Measurements from ENCODE around the gene RASA2.

- TF ChIP-seq SIN3A (IDR thresholded peaks at IDR 0.05; ENCODE audit: low read depth, low read length): no peak
- no peak for TF ChIP-seq RELB (IDR thresholded peaks at IDR 0.05; ENCODE audit: low read depth)
- no peak for TF ChIP-seq CTCF (IDR thresholded peaks at IDR 0.05 in 2 of 3, conservative IDR thresholded peaks at IDR 0.05 in 1 of 3; ENCODE audit: control insufficient read depth in 2 of 3, extremely low read depth in 1 of 3, insufficient read depth in 1 of 3, low read depth in 3 of 3, low read length in 3 of 3)
- no peak for TF ChIP-seq ZNF274 (IDR thresholded peaks at IDR 0.05; ENCODE audit: insufficient read depth, insufficient read length)
- TF ChIP-seq SMC3 (IDR thresholded peaks at IDR 0.05; ENCODE audit: borderline replicate concordance, low read length): no peak
- no peak for TF ChIP-seq CBX5 (IDR thresholded peaks at IDR 0.05; ENCODE audit: low read depth)
These were observed 174.7 kb downstream of the RASA2 start for GRCh38 chr3:141661229-141662196.

Measured in GM12878 (cell line).